ENCODE measurements around the gene RDX. TPM values are rescaled to one million over a fixed set of nuclear protein-coding genes. Genes with fewer than 3 reads are reported as not detected.

RDX gene
- total and polyA plus RNA-seq, 9 of the 15 experiments (the other 6 are each of a cell fraction or from before 2014, with no cell fraction given): 35.6 to 62.1 (median 54.3) TPM

GRCh38 chr11:110295086-110295485, 1.3 kb downstream of the RDX start:
- intact Hi-C loops (cut with micrococcal nuclease) (loop anchor here (5.0 kb wide), 3 partner anchors 82 to 228 kb away; no protein-coding TSS in a partner anchor), in situ Hi-C loops (cut with MboI) (no loop called here)
- H3K9me3 ChIP-seq (replicated peaks; ENCODE audit: control insufficient read depth, insufficient read depth, low read depth, low read length): no peaks in the 10 kb centered on the region
- 3% methylated on average over 4 of the region's 4 CpGs for WGBS (ENCODE audit: insufficient coverage, low coverage, missing lambda C conversion rate)
- ATAC-seq (no peak), DNase-seq (ENCODE audit: extremely low read depth in 1 of 4, low spot score in 3 of 4) (no peak), FAIRE-seq (no peak)
- peak overlapping the region; percentile 96; the same call in 2 of the 3 replicates for H3K27ac ChIP-seq (ENCODE audit: extremely low read depth, low read depth, low read length)
- POLR2A ChIA-PET: interaction anchor here (0.5 to 2.3 kb wide), 7 partner anchors 11 to 1907 kb away, joined by 3 to 5 read pairs (median 4); partner anchors contain the start of gene C11orf65
- no peaks in the 10 kb centered on the region for H3K9me1 ChIP-seq (ENCODE audit: control insufficient read depth, insufficient read depth, low read length)
- H3K36me3 ChIP-seq (ENCODE audit: control insufficient read depth, insufficient read depth, low read length): peaks cover 5% of the 10 kb centered on the region; the same call in 2 of the 3 replicates
- H3K9ac ChIP-seq (ENCODE audit: insufficient read depth in 1 of 2, low read depth in 2 of 2, low read length in 2 of 2): peak overlapping the region in 1 of 2 experiments; percentile 95; a peak in 2 of 4 replicates
- H3K27me3 ChIP-seq (ENCODE audit: control insufficient read depth in 2 of 2, insufficient read depth in 2 of 2, low read length in 2 of 2): no peaks in the 10 kb centered on the region
- CTCF ChIA-PET (ENCODE audit: low intra/inter-chr PET ratio): no interaction called here
- peaks cover 63% of the 10 kb centered on the region for H3K79me2 ChIP-seq (ENCODE audit: control insufficient read depth, insufficient read depth, low read length)
- TSS peak; percentile 46 for BruUV-seq (replicated peaks)
- TF ChIP-seq CBX8 (IDR thresholded peaks at IDR 0.05; ENCODE audit: borderline replicate concordance, extremely low read depth, low read depth, low read length, poor library complexity, severe bottlenecking) (no peak), POLR2H (tag; IDR thresholded peaks at IDR 0.05; ENCODE audit: low read depth) (peak; percentile 43; the same call in 1 of the 2 replicates), TCF7L2 (IDR thresholded peaks at IDR 0.05; ENCODE audit: low read depth, low read length) (no peak), LEF1 (IDR thresholded peaks at IDR 0.05) (no peak), ZNF407 (IDR thresholded peaks at IDR 0.05; ENCODE audit: low read depth) (no peak), CGGBP1 (CRISPR knock-in tag; IDR thresholded peaks at IDR 0.05) (no peak)
- peak overlapping the region; percentile 84 for H3K4me2 ChIP-seq (ENCODE audit: insufficient read depth, low read length)
- H3K4me1 ChIP-seq (replicated peaks in 1 of 2; ENCODE audit: control insufficient read depth in 2 of 2, insufficient read depth in 2 of 2, low read length in 2 of 2): peaks cover 13 to 25% of the 10 kb centered on the region in 2 experiments
- peaks cover 15% of the 10 kb centered on the region for H4K20me1 ChIP-seq (replicated peaks; ENCODE audit: control insufficient read depth, insufficient read depth, low read length)
- no peak overlapping the region for H2AFZ ChIP-seq (ENCODE audit: low read depth, low read length)
- peak overlapping the region; percentile 99 for H3K4me3 ChIP-seq

All from K562 (cell line).